ENCODE measurements around the gene FXYD2. TPM values are rescaled to one million over a fixed set of nuclear protein-coding genes. Genes with fewer than 3 reads are reported as not detected.

The FXYD2 gene
- total and polyA plus RNA-seq, 2 of the 13 experiments (the other 11 are each of a cell fraction or from before 2014, with no cell fraction given): 45.9 to 106 TPM

- TF ChIP-seq PRMT3 (CRISPR knock-in tag; IDR thresholded peaks at IDR 0.05; ENCODE audit: borderline replicate concordance, low read depth) (no peak), CEBPB (IDR thresholded peaks at IDR 0.05; ENCODE audit: borderline replicate concordance, low read depth, low read length) (0 out of 2 replicates have a peak, but pooled peaks have one; percentile 3)
- Histone ChIP-seq H3K27ac (ENCODE audit: extremely low read length, insufficient read depth, low read length) (no peak overlapping the region), H2AFZ (ENCODE audit: low read length) (no peak overlapping the region), H3K9ac (ENCODE audit: insufficient read depth, low read depth, low read length) (no peak overlapping the region), H3K9me3 (ENCODE audit: low read length) (no peaks in the 10 kb centered on the region), H3K36me3 (replicated peaks in 1 of 2; ENCODE audit: control insufficient read depth in 1 of 2, insufficient read depth in 2 of 2, low read length in 2 of 2) (no peaks in the 10 kb centered on the region), H4K20me1 (ENCODE audit: insufficient read depth, low read length) (no peaks in the 10 kb centered on the region), H3K4me2 (ENCODE audit: low read depth, low read length) (no peak overlapping the region), H3K79me2 (ENCODE audit: insufficient read depth, low read length) (no peaks in the 10 kb centered on the region), H3K4me1 (ENCODE audit: insufficient read depth, low read length) (peaks cover 35% of the 10 kb centered on the region), H3K27me3 (ENCODE audit: control insufficient read depth in 1 of 2, insufficient read depth in 2 of 2, low read length in 2 of 2) (peaks cover 13 to 62% of the 10 kb centered on the region in 2 experiments; a peak in 4 of 5 replicates), H3K4me3 (replicated peaks in 1 of 3; ENCODE audit: insufficient read depth in 1 of 3, low read depth in 2 of 3, low read length in 3 of 3) (no peak overlapping the region)
- CTCF ChIA-PET (ENCODE audit: low intra/inter-chr PET ratio, low total read pairs): no interaction called here
- DNase-seq (ENCODE audit: low spot score) (no peak), ATAC-seq (no peak), FAIRE-seq (no peak)
- POLR2A ChIA-PET: no interaction called here
- intact Hi-C loops (cut with micrococcal nuclease; ENCODE audit: unreplicated experiment) (no loop called here), in situ Hi-C loops (cut with HindIII; ENCODE audit: extremely low pct_ligation_motif_present, low pct_unique_long_range_greater_than_20kb) (loop anchor here (10.0 kb wide), 1 partner anchor 218 kb away; no protein-coding TSS in a partner anchor)
- BruUV-seq (replicated peaks): no TSS peak
- WGBS (ENCODE audit: low lambda C conversion rate): 48% methylated on average over 14 of the region's 14 CpGs
These were observed 11.8 kb upstream of the FXYD2 start for GRCh38 chr11:117836077-117836960.

- Histone ChIP-seq H3K79me2 (ENCODE audit: insufficient read depth, low read length) (no peaks in the 10 kb centered on the region), H3K36me3 (replicated peaks in 1 of 2; ENCODE audit: control insufficient read depth in 1 of 2, insufficient read depth in 2 of 2, low read length in 2 of 2) (no peaks in the 10 kb centered on the region), H3K4me3 (replicated peaks in 1 of 3; ENCODE audit: insufficient read depth in 1 of 3, low read depth in 2 of 3, low read length in 3 of 3) (no peak overlapping the region), H2AFZ (ENCODE audit: low read length) (no peak overlapping the region), H3K9me3 (ENCODE audit: low read length) (no peaks in the 10 kb centered on the region), H3K4me1 (ENCODE audit: insufficient read depth, low read length) (peaks cover 42% of the 10 kb centered on the region), H4K20me1 (ENCODE audit: insufficient read depth, low read length) (no peaks in the 10 kb centered on the region), H3K4me2 (ENCODE audit: low read depth, low read length) (no peak overlapping the region), H3K27ac (ENCODE audit: extremely low read length, insufficient read depth, low read length) (no peak overlapping the region), H3K9ac (ENCODE audit: insufficient read depth, low read depth, low read length) (no peak overlapping the region), H3K27me3 (ENCODE audit: control insufficient read depth in 1 of 2, insufficient read depth in 2 of 2, low read length in 2 of 2) (peaks cover 10 to 57% of the 10 kb centered on the region in 2 experiments; a peak in 4 of 5 replicates)
- WGBS (ENCODE audit: low lambda C conversion rate): 69% methylated on average over 8 of the region's 8 CpGs
- ChIA-PET CTCF (ENCODE audit: low intra/inter-chr PET ratio, low total read pairs) (no interaction called here), POLR2A (no interaction called here)
- no peak for DNase-seq (ENCODE audit: low spot score)
- no peak for ATAC-seq
- BruUV-seq (replicated peaks): no TSS peak
- in situ Hi-C loops (cut with HindIII; ENCODE audit: extremely low pct_ligation_motif_present, low pct_unique_long_range_greater_than_20kb) (loop anchor here (10.0 kb wide), 1 partner anchor 219 kb away; no protein-coding TSS in a partner anchor), intact Hi-C loops (cut with micrococcal nuclease; ENCODE audit: unreplicated experiment) (no loop called here)
- no peak for FAIRE-seq
- no peak for TF ChIP-seq KDM4B (CRISPR knock-in tag; IDR thresholded peaks at IDR 0.05)
- TF ChIP-seq FOXO4 (CRISPR knock-in tag; conservative IDR thresholded peaks at IDR 0.05): no peak
- no peak for TF ChIP-seq RAD51 (IDR thresholded peaks at IDR 0.05; ENCODE audit: borderline replicate concordance)
- no peak for TF ChIP-seq ZSCAN29 (CRISPR knock-in tag; conservative IDR thresholded peaks at IDR 0.05)
- no peak for TF ChIP-seq ZNF549 (CRISPR knock-in tag; IDR thresholded peaks at IDR 0.05)
- no peak for TF ChIP-seq NBN (conservative IDR thresholded peaks at IDR 0.05)
- no peak for TF ChIP-seq ZNF232 (CRISPR knock-in tag; IDR thresholded peaks at IDR 0.05; ENCODE audit: borderline replicate concordance)
- TF ChIP-seq HMG20B (CRISPR knock-in tag; conservative IDR thresholded peaks at IDR 0.05): no peak
- TF ChIP-seq GABPA (IDR thresholded peaks at IDR 0.05; ENCODE audit: low read depth, low read length): no peak
- TF ChIP-seq GABPA (CRISPR knock-in tag; IDR thresholded peaks at IDR 0.05; ENCODE audit: low read depth): no peak
- TF ChIP-seq EEA1 (CRISPR knock-in tag; IDR thresholded peaks at IDR 0.05; ENCODE audit: borderline replicate concordance): no peak
- no peak for TF ChIP-seq NFATC3 (CRISPR knock-in tag; IDR thresholded peaks at IDR 0.05)
- TF ChIP-seq RBFOX2 (IDR thresholded peaks at IDR 0.05; ENCODE audit: low read depth, low read length): no peak
These were observed 11.0 kb upstream of the FXYD2 start for GRCh38 chr11:117835576-117835975.

Measured in HepG2 (cell line).